Adrenal gland (tissue), 12 donors: ENCODE measurements around the gene KRTAP12-4. TPM values are rescaled to one million over a fixed set of nuclear protein-coding genes. Genes with fewer than 3 reads are reported as not detected.
"Not testable (repeated sequence)": the region's sequence is repeated elsewhere in the genome, so short reads cannot be mapped to it uniquely, and the experiment has no call there.

Experiments used
- DNase-seq, 7 donors: peaks; one replicate each; pipeline ENCODE4 v3.0.0-alpha.2; 2019 to 2020
- H3K27ac ChIP-seq, 5 donors: fragments of 200-600 bp; sonication (generic) in 4 of 5; 1 replicate in 3 of 5; 2 replicates in 2 of 5; pipeline versions ENCODE4 v1.5.1 to v1.8.0; 2016 to 2020; ENCODE audit warnings: mild to moderate bottlenecking in 1 of 5
- H3K27me3 ChIP-seq: fragments of 200-600 bp; 2 replicates; pipeline ENCODE4 v1.8.0; 2021
- H3K36me3 ChIP-seq, 2 donors: fragments of 200-600 bp; replicated peaks in 1 of 2; 1 replicate in 1 of 2; 2 replicates in 1 of 2; pipeline versions ENCODE4 v1.5.1 to v1.8.0; 2018 to 2022
- H3K4me1 ChIP-seq, 2 donors: fragments of 200-600 bp; replicated peaks in 1 of 2; 1 replicate in 1 of 2; 2 replicates in 1 of 2; pipeline versions ENCODE4 v1.5.1 to v1.8.0; 2018 to 2021
- H3K4me3 ChIP-seq, 4 donors: fragments of 200-600 bp; sonication (generic) in 3 of 4; one replicate each; pipeline ENCODE4 v1.5.1; 2016 to 2018
- H3K9me3 ChIP-seq, 3 donors: fragments of 200-600 bp; sonication (generic) in 1 of 3; replicated peaks in 1 of 3; 1 replicate in 2 of 3; 2 replicates in 1 of 3; pipeline versions ENCODE4 v1.5.1 to v1.8.0; 2016 to 2021
- POLR2A ChIP-seq, 2 donors: fragments of 450-650 bp; IDR thresholded peaks; one replicate each; pipeline ENCODE4 v1.6.1; 2017; ENCODE audit warnings: antibody characterized with exemption in 2 of 2, mild to moderate bottlenecking in 2 of 2, moderate library complexity in 1 of 2
- WGBS, 4 donors: extraction: QIAGEN DNeasy Blood & Tissue Kit in 2 of 4; methylation state at CpG; one replicate each; pipeline versions ENCODE4 v1.1.5 to v1.1.7; 2013 to 2017; 5-methylcytosine and 5-hydroxymethylcytosine counted together
- intact Hi-C, 2 donors: fragments of 100-400 bp; cut with DNase I; formaldehyde crosslinking; loops; one replicate each; pipeline versions ENCODE4 v1.14.1 to v1.15.0; 2022 to 2023
- polyA plus RNA-seq, 3 donors: library from polyadenylated mRNA; stranded (reverse); fragments of 200-250 nt in 2 of 3; fragments of 350-450 nt in 1 of 3; fragmentation: Illumina TruSeq in 1 of 3; extraction: RNeasy Lipid Tissue Mini Kit (QIAGEN cat#74804) in 1 of 3; gene quantifications; one replicate each; pipeline ENCODE4 v1.2.3, GENCODE V29; 2013 to 2014
- total RNA-seq, 9 donors: library from RNA; depleted of rRNA in 4 of 9; stranded (reverse); fragments of >200 nt in 4 of 9; fragments of 120-200 nt in 1 of 9; fragmentation: NEBNext Ultra II Directional in 1 of 9; extraction: Animal tissue kit (Norgen Biotek cat#: 25700) in 1 of 9; gene quantifications; one replicate each; pipeline versions ENCODE4 v1.1.0 to v1.2.4, GENCODE V29; 2013 to 2023
- TF ChIP-seq, protein P1 (sequence below), 6 experiments: fragments of 450-650 bp in 4 of 6; fragments of 200-600 bp in 2 of 6; sonication (generic) in 1 of 6; IDR thresholded peaks; 1 replicate in 5 of 6; 2 replicates in 1 of 6; pipeline versions ENCODE4 v1.5.1 to v1.8.0; 2016 to 2021; ENCODE audit warnings: antibody characterized with exemption in 6 of 6, mild to moderate bottlenecking in 2 of 6, moderate library complexity in 1 of 6
- donor health status: healthy with polysubstance abuse.
- donor health status: Bipolar disorder and iron deficiency.
- donor health status: DM: yes; HTN: yes; CAD: no.
- donor health status: DM: no; HTN: no; CAD: no.
- donor health status: DM: no; HTN: no; CAD: no.
- donor health status: DM: yes; HTN: yes; CAD: no.

The KRTAP12-4 gene
- total and polyA plus RNA-seq, 12 donors = not detected

DNA sequence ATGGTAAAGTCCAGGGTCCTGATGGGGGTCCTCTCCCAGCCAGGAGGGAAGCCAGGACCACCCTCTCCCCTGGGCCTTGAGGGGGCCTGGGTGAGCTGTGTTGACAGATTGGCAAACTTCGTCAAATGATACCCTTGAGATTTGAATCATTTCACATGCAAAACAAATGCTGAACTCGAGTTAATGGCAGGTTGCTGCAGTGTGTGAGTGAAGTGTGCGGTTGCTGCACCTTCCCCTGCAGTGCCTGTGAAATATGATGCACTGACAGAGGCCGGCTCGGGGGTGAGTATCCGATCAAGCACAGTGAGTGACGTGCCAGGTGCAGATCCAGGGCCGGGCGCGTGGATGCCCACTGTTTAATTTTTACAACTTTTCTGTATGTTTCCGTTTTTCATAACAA, 33.2 kb upstream of the KRTAP12-4 start:
- Histone ChIP-seq H3K27me3 (no peaks in the 10 kb centered on the region), H3K4me3 (no peak overlapping the region), H3K9me3 (no peaks in the 10 kb centered on the region), H3K36me3 (no peaks in the 10 kb centered on the region), H3K4me1 (no peaks in the 10 kb centered on the region), H3K27ac (no peak overlapping the region)
- TF ChIP-seq POLR2A (IDR thresholded peaks at IDR 0.05) = no peak
- TF ChIP-seq, protein P1, sequence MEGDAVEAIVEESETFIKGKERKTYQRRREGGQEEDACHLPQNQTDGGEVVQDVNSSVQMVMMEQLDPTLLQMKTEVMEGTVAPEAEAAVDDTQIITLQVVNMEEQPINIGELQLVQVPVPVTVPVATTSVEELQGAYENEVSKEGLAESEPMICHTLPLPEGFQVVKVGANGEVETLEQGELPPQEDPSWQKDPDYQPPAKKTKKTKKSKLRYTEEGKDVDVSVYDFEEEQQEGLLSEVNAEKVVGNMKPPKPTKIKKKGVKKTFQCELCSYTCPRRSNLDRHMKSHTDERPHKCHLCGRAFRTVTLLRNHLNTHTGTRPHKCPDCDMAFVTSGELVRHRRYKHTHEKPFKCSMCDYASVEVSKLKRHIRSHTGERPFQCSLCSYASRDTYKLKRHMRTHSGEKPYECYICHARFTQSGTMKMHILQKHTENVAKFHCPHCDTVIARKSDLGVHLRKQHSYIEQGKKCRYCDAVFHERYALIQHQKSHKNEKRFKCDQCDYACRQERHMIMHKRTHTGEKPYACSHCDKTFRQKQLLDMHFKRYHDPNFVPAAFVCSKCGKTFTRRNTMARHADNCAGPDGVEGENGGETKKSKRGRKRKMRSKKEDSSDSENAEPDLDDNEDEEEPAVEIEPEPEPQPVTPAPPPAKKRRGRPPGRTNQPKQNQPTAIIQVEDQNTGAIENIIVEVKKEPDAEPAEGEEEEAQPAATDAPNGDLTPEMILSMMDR (IDR thresholded peaks at IDR 0.05) = no peak
- 43 to 52% (median 49%) methylated on average over 11 of the region's 11 CpGs for WGBS, 4 donors
- DNase-seq = peak in 1 of 7 donors; percentile 17
- intact Hi-C loops = no loop called here

DNA sequence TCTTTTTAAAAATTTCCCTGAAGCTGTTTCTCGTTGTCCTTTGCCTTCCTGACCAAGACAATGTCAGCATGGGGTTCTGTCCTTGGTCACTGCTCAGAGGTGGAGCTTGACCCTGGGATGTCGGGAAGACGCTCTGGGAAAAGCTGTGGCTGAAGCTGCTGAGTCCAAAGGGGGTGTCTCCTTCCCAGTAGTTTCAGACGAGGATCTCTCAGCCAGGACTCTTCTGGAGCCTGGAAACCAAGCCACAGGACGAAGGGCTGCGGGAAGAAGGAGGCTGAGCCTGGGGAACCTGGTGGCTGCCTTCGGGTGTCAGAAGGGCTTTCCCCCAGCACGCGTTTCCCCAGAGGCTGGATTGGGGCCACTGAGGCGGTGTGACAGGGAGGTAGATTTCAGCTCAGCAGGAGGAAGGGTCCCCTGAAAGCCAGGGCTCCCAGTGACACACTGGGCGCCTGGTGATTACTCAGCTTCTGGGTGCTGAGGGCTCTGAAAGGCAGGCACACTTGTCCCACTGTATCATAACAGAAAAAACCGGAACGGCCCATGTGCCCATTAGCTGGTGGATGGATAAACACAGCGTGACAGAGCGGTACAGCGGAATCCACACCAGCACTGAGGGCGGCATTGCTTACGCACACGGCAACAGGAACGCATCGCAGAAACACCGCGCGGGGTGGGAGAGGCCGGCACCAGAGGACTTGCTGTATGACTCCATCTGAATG, 32.5 kb upstream of the KRTAP12-4 start:
- intact Hi-C loops = no loop called here
- H3K27me3 ChIP-seq = no peaks in the 10 kb centered on the region
- no peak for TF ChIP-seq POLR2A (IDR thresholded peaks at IDR 0.05)
- TF ChIP-seq, protein P1 (IDR thresholded peaks at IDR 0.05) = no peak
- no peak overlapping the region for H3K4me3 ChIP-seq
- no peaks in the 10 kb centered on the region for H3K9me3 ChIP-seq
- no peaks in the 10 kb centered on the region for H3K4me1 ChIP-seq
- peak in 1 of 7 donors; percentile 9 for DNase-seq
- H3K27ac ChIP-seq = no peak overlapping the region
- 65 to 70% (median 68%) methylated on average over 21 to 25 of the region's 25 CpGs for WGBS, 4 donors
- no peaks in the 10 kb centered on the region for H3K36me3 ChIP-seq

DNA sequence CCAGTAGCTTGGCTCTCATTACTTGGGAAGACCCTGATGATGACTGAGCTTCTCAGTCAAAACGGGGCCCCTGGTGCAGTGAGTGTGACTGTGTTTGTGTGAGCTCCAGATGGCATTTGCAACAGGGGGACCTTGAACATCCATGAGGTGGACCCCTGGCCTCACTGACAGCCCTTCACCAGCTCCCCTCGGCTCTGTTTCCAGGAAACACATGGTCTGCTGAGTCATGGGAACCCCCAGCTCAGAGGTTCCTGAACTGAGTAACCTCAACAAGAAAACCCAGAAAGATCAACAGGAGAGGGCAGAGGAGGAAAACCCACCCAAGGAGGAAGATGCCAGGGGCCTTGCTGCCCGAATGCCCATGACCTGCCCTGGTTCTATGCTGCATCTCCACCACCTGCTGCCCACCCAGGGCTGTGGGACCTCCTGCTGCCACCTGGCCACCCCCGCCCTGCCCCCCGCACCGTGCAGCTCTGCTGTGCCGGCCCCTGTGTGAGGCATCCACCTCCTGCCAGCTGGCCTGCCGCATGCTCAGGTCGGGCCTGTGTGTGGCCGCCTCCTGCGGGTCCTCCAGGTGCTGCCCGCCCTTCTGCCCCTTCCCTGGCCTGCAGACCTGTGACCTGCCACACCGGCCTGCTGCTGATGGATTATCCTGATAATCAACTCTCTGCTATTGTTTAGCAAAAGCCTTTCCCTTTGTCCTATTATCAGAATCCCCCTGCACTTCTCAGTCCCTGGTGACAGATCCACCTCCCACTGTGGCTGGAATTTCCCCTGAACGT, 31.7 kb upstream of the KRTAP12-4 start:
- DNase-seq = no peak
- H3K27ac ChIP-seq = no peak overlapping the region

DNA sequence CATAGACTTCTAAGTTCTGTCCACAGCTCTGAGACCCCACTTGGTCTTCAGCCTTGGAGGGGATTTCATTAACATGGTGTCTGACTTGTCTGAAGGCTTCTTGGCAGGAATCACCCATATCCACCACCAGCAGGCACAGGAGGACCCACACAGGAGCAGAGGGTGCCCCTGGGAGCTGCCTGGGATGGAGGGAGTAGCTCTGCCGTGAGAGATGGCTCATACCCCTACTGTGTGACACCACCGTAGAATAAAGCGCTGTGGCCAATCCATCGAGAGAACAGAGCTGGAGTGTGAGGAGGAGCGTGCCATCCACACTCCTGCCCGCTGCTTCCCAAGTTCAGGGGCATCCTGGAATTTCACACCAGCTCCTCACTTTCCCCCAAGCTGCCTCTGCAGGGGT, 30.6 kb upstream of the KRTAP12-4 start:
- H3K27me3 ChIP-seq, H3K9me3 ChIP-seq, DNase-seq, intact Hi-C loops, H3K4me1 ChIP-seq, H3K27ac ChIP-seq, H3K36me3 ChIP-seq, H3K4me3 ChIP-seq: not testable (repeated sequence)
- 77 to 95% (median 86%) methylated on average over 5 to 6 of the region's 6 CpGs; no CpG with 5 or more reads in 1 of the 4 donors for WGBS, 4 donors

More for the DNA sequence above, 31.7 kb upstream of the KRTAP12-4 start:
- Histone ChIP-seq H3K4me1 (no peaks in the 10 kb centered on the region), H3K4me3 (no peak overlapping the region), H3K9me3 (no peaks in the 10 kb centered on the region), H3K36me3 (no peaks in the 10 kb centered on the region), H3K27me3 (no peaks in the 10 kb centered on the region)
- TF ChIP-seq, protein P1 (IDR thresholded peaks at IDR 0.05) = no peak
- TF ChIP-seq POLR2A (IDR thresholded peaks at IDR 0.05) = no peak
- WGBS, 4 donors = 26 to 56% (median 38%) methylated on average over 8 to 14 of the region's 14 CpGs
- intact Hi-C loops = no loop called here
